Keratinocyte (primary cell): ENCODE measurements around the gene AIP.
A peak's percentile ranks its signal among the peaks of the same experiment; 100 is the strongest.

Source experiments
- EZH2 ChIP-seq: IDR thresholded peaks from one replicate; pipeline ENCODE4 v1.6.1; 2012; ENCODE audit warnings: inconsistent platforms, mild to moderate bottlenecking, low read length, moderate library complexity
- TF ChIP-seq, protein P1 (sequence below), 3 experiments: IDR thresholded peaks in 1 of 3; conservative IDR thresholded peaks in 1 of 3; optimal IDR thresholded peaks in 1 of 3; 2 replicates in 2 of 3; 3 replicates in 1 of 3; pipeline versions ENCODE3 to v1.5.1; 2011; ENCODE audit warnings: low read length in 3 of 3, mild to moderate bottlenecking in 3 of 3, moderate library complexity in 2 of 3, control low read depth in 1 of 3, inconsistent platforms in 1 of 3; ENCODE audit not compliant: insufficient read depth in 2 of 3; ENCODE audit errors: extremely low read depth in 1 of 3

DNA sequence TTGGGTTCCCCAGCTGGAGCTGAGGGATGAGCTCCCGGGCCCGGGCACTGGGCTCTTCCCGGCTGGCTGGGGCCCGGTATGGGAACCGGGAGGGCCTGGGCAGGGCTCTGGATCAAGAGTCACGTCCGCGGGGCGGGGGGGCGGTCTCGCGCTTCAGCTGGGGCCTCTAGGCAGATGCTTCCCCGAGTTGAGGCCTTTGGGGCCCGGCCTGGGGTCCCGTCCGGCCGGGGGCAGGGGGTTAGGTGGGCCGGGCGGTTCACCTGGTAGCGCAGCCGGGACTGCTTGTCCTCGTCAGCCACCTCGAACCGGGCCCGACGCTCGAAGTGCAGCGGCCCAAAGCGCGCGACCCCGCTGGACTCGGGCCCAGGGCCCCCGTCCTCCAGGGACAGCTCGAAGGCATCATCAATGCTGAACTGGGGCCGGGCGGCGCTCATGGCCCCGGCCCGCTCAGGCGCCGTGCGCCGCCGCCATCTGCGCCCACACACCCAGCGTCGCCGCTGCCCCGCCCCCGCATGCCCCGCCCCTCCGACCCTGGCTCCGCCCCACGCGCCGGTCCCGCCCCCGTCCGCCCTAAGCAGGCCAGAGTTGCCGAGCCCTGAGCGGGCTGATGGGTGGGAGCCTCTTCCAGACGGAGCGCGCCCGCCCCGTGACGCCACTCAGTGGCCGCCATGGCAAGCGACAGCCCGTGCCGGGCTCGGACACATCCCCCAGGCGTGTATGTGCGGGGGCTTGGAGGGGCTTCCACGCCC is 13.9 kb upstream of the AIP start, which contains the start of gene TMEM134:
- TF ChIP-seq, protein P1, sequence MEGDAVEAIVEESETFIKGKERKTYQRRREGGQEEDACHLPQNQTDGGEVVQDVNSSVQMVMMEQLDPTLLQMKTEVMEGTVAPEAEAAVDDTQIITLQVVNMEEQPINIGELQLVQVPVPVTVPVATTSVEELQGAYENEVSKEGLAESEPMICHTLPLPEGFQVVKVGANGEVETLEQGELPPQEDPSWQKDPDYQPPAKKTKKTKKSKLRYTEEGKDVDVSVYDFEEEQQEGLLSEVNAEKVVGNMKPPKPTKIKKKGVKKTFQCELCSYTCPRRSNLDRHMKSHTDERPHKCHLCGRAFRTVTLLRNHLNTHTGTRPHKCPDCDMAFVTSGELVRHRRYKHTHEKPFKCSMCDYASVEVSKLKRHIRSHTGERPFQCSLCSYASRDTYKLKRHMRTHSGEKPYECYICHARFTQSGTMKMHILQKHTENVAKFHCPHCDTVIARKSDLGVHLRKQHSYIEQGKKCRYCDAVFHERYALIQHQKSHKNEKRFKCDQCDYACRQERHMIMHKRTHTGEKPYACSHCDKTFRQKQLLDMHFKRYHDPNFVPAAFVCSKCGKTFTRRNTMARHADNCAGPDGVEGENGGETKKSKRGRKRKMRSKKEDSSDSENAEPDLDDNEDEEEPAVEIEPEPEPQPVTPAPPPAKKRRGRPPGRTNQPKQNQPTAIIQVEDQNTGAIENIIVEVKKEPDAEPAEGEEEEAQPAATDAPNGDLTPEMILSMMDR (optimal IDR thresholded peaks at IDR 0.05 in 1 of 3, IDR thresholded peaks at IDR 0.05 in 1 of 3, conservative IDR thresholded peaks at IDR 0.05 in 1 of 3; ENCODE audit: extremely low read depth in 1 of 3, insufficient read depth in 2 of 3, low read length in 3 of 3), result peak in 2 of 3 experiments; percentile 57 to 73
- TF ChIP-seq EZH2, result no peak
